Skin epidermis (tissue), 12 donors: Measurements from ENCODE around the gene PHF3.

Experiments used
- H3K27ac ChIP-seq, 21 experiments: fragments of 200-600 bp; sonication (generic) in 11 of 21; one replicate each; pipeline ENCODE4 v1.5.0; 2020; ENCODE audit warnings: mild to moderate bottlenecking in 3 of 21, inconsistent platforms in 2 of 21, moderate library complexity in 2 of 21
- H3K4me3 ChIP-seq, 7 experiments: fragments of 200-600 bp; sonication (generic) in 2 of 7; one replicate each; pipeline ENCODE4 v1.5.0; 2020; ENCODE audit warnings: inconsistent platforms in 2 of 7, mild to moderate bottlenecking in 2 of 7, moderate library complexity in 1 of 7

PHF3 gene

GRCh38 chr6:63643862-63644261 lies 8.3 kb downstream of the PHF3 start:
- no peak overlapping the region for H3K27ac ChIP-seq

DNA sequence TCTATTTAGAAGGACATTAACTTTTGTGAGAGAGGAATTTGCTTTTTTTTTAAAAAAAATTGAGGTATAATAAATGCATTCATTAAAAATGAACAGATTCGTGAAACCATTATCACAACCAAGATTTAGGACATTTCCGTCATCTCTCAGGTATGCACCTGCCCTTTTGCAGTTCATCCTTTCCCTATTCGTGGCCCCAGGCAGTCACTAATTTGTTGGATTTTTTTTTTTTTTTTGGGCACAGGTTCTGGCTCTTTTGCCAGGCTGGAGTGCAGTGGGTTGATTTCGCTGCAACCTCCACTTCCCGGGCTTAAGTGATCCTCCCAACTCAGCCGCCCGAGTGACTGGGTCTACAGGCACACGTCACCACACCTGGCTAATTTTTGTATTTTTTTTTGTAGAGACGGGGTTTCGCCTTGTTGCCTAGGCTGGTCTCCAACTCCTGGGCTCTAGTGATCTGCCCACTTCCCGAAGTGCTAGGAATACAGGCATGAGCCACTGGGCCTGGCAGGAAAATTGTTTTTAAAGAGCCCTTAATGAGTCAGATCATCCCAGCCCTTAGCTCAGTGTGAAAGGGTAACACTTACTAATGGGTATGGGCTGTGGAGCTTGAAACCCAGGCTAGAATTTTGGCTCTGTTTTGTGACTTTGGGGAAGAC lies 9.2 kb downstream of the PHF3 start:
- no peak overlapping the region for H3K4me3 ChIP-seq

More at GRCh38 chr6:63643862-63644261, 8.3 kb downstream of the PHF3 start:
- no peak overlapping the region for H3K4me3 ChIP-seq

GRCh38 chr6:63649269-63649668 lies 13.7 kb downstream of the PHF3 start:
- no peak overlapping the region for H3K27ac ChIP-seq
- no peak overlapping the region for H3K4me3 ChIP-seq

More for the DNA sequence above, 9.2 kb downstream of the PHF3 start:
- no peak overlapping the region for H3K27ac ChIP-seq

DNA sequence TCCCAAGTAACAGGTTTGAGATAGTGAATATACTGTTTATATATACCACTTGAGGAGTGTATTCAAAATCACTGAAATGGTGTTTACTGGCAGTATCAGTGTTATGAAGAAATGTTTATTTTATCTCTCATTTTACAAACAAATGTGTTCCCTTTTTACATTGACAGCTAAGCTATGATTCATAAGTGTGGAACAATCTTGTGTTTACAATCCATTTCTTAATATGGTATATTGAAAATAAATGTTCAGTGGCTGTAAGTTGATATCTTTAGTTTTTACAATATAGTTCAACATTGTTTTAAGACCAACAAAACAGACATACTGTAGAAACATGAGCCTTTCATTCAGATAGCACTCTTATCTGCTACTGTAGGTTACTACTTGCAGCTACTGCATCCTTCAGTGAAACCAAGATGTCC lies 14.3 kb downstream of the PHF3 start:
- Histone ChIP-seq H3K4me3 (no peak overlapping the region), H3K27ac (no peak overlapping the region)

- Histone ChIP-seq H3K27ac (no peak overlapping the region), H3K4me3 (no peak overlapping the region)
Observed at GRCh38 chr6:63652980-63653379, 17.4 kb downstream of the PHF3 start.

DNA sequence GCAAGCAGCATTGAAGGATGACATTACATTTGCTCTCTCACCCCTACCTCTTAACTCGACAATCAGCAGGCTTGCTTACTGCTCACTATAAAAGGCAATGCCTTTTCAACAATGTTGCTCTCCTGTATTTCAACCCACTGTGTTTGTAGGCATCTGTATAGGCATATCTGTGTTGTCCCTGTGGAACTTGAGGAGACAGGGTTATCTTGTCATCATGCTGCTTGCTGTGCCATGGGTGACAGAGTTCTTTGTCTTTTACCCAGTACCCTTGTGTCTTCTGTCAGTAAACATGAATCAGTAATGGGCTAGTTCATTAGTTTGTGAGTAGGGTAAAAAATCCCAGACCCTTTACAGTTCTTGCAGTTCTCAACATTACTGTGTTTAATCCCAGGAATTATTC lies 25.2 kb downstream of the PHF3 start:
- Histone ChIP-seq H3K27ac (no peak overlapping the region), H3K4me3 (no peak overlapping the region)

GRCh38 chr6:63661769-63662168 lies 26.2 kb downstream of the PHF3 start:
- no peak overlapping the region for H3K4me3 ChIP-seq
- H3K27ac ChIP-seq: no peak overlapping the region

DNA sequence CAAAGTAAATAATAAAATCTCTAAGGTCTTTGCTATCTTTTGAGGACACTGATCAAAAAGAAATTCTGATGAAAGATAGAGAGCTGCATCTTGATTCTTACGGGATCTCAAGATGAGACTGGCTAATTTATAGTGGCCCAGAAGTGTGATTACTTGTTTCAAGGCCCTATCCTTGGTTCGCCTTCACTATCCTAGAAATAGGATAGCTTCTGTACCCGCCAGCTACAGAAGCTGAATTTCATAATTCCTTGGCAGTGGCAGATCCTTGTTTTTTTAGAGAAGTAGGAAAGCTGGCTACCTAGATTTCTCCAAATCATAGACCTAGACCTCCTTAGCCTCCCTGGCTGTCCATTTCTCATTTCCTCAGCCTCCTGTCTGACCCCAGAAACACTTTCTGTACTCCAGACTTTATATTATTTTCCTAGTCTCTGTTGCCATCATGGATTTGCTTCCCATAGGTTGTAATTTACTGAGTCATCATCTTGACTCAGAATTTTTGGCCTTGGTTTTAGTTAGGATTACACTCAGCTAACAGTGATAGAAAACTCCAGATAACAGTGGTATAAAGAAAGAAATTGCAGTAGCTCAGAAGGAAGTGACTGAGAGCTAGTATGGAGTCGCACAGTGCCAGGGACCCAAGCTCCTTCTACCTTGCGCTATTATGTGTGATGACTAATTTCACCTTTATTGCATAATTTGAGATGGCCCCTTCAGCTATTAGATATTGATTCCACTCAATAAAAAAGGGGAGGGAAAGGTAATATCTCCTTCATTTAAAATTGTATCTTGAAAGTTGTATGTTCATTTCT lies 27.7 kb downstream of the PHF3 start:
- Histone ChIP-seq H3K27ac (peak overlapping the region in 2 of 21 experiments; percentile 12 to 42), H3K4me3 (no peak overlapping the region)

GRCh38 chr6:63663956-63664281 lies 28.3 kb downstream of the PHF3 start:
- H3K27ac ChIP-seq: no peak overlapping the region
- no peak overlapping the region for H3K4me3 ChIP-seq

- H3K4me3 ChIP-seq: no peak overlapping the region
Observed at GRCh38 chr6:63671098-63671754, 35.6 kb downstream of the PHF3 start.

GRCh38 chr6:63672582-63673129 lies 37.1 kb downstream of the PHF3 start:
- no peak overlapping the region for H3K27ac ChIP-seq
- no peak overlapping the region for H3K4me3 ChIP-seq

More at GRCh38 chr6:63671098-63671754, 35.6 kb downstream of the PHF3 start:
- no peak overlapping the region for H3K27ac ChIP-seq

DNA sequence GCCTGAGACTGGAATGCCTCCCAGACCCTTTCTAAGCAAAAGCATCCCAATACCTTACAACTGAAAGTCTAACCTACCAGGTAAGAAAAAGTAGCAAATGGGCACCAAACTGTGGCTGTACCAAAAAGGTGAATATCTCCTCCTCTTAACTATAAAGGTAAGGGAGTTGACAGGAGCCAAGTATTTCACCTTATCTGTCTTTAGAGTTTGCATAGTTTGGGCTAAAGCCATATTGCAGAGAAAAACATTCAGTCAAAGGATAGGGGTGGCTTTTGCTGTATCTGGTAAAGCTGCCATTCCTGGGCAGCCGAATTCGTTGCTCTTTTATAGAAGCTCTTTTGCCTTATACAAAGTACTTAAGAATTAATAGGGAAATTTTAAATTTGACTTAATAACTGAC lies 38.1 kb downstream of the PHF3 start:
- no peak overlapping the region for H3K4me3 ChIP-seq
- no peak overlapping the region for H3K27ac ChIP-seq

DNA sequence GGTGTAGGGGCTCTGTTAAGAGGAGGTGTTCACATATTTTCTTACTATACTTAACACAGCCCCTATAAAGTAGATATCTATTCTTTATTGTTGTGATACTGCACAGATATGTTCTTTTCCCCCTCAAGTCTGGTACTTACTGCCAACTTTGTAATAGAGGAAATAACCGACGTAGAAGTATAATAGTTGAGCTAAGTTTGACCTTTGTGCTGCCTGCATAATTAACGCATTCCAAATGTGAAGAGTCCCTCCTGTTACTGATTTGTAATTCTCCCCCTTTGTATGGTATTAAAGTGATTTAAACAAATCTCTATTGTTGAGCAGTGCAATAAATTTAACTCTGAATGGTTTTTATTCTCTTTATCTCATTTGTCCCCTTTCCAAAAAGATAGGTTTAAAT lies 39.0 kb downstream of the PHF3 start:
- no peak overlapping the region for H3K4me3 ChIP-seq
- no peak overlapping the region for H3K27ac ChIP-seq

DNA sequence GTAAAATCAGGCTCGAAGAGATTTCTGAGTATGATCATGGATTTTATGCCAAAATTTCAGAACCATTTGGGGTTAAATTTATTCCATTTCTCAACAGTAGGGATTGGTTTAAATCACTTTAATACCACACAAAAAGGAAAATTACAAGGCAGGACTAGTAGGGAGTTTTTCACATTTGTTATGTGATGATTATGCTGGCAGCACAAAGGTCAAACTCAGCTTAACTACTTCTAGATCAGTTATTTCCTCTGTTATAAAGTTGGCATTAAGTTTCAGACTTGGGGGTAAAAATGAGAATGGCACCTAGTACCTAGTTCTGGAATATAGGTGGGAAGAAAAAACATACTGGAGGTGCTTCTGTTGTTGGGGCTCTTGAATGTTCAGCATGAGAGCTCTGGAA lies 39.5 kb downstream of the PHF3 start:
- Histone ChIP-seq H3K4me3 (no peak overlapping the region), H3K27ac (no peak overlapping the region)

- Histone ChIP-seq H3K4me3 (no peak overlapping the region), H3K27ac (peak overlapping the region in 1 of 21 experiments; percentile 44)
Observed at GRCh38 chr6:63676412-63677114, 41.0 kb downstream of the PHF3 start.

GRCh38 chr6:63677282-63677681 lies 41.7 kb downstream of the PHF3 start:
- no peak overlapping the region for H3K27ac ChIP-seq
- H3K4me3 ChIP-seq: no peak overlapping the region

DNA sequence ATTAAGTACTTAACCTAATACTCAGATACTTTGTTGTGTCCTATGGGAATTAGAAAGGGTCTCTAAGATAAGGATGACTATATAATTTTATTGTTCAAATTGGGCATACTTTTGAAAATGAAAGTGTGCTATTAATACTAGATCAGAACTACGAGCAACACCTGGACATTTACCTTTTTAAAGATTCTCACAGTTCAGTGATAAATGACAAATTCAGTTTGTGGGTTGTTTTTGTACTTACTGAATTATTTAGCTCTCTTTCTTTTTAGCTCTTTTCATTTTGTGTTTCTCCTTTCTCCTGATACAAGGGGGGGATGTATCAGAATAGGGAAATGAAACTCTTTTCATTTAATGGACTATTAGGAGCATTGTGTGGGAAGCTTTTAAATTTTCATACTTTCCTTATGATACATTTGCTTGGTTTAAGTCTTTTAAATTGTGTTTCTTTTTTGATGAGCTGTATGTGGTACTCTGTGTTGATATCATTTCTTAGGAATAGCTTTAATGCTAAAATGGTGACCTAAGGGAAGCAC lies 47.5 kb downstream of the PHF3 start:
- no peak overlapping the region for H3K4me3 ChIP-seq

DNA sequence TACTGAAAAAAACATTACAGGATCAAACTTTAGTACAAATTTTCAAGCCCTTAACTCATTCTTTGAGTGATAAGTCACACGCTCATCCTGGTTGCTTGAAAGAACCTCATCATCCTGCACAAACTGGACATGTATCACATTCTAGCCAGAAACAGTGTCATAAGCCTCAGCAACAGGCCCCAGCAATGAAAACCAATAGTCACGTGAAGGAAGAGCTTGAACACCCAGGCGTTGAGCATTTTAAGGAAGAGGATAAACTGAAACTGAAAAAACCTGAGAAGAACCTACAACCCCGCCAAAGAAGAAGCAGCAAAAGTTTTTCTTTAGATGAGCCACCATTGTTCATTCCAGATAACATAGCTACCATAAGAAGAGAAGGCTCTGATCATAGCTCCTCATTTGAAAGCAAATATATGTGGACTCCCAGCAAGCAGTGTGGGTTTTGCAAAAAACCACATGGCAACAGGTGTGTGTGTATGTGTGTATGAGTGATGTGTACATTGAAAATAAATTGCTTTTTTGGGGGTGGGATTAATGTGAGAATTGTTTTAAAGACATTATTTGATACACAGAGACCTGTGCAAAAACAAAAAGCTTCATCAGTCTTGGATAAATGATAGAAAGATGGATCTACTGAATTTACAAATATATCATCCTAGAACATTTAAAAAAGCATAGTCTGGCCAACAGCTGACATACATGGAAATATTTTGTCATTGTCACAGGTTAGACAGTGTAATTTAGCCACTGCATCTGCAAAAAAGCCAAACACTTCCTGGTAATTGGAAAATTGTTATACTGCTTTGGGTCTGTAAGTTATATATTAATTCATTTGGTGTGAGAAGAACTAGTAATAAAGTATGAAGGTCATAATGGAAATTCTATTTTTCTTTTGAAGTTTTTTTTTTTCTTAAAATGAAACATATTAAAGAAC lies 50.1 kb downstream of the PHF3 start:
- Histone ChIP-seq H3K4me3 (no peak overlapping the region), H3K27ac (no peak overlapping the region)

More for the DNA sequence above, 47.5 kb downstream of the PHF3 start:
- no peak overlapping the region for H3K27ac ChIP-seq

GRCh38 chr6:63689421-63689820 lies 53.8 kb downstream of the PHF3 start:
- Histone ChIP-seq H3K27ac (no peak overlapping the region), H3K4me3 (no peak overlapping the region)
